Fibroblast of the conjunctiva (primary cell): Measurements from ENCODE around the gene DRAM1.
"Not testable (repeated sequence)": the region's sequence is repeated elsewhere in the genome, so short reads cannot be mapped to it uniquely, and the experiment has no call there.

Source experiments
- DNase-seq: peaks from one replicate; pipeline ENCODE4 v3.0.0-alpha.2; 2010; ENCODE audit warnings: low read depth

Gene DRAM1

GRCh38 chr12:101906226-101906625 lies 28.8 kb downstream of the DRAM1 start:
- DNase-seq = no peak

GRCh38 chr12:101908395-101908794 lies 31.0 kb downstream of the DRAM1 start:
- no peak for DNase-seq

DNA sequence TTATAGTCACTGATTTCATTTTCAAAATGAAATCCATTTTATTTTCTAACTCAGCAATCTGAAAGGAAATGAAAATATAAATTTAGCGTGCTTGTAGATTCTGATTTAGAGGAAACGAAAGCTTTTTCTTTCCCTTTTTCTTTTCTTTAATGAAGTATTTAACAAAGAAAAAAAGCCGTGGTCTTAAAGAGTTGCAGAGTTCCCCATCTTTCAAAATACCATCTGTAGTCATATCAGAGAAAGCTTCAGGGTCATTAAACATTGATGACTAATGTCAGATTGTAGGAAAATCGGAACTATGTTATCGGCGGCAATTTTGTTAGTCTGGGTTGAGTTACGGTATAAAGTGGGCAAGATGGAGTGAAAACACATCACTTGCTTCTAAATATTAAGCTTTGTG lies 32.3 kb downstream of the DRAM1 start:
- no peak for DNase-seq

DNA sequence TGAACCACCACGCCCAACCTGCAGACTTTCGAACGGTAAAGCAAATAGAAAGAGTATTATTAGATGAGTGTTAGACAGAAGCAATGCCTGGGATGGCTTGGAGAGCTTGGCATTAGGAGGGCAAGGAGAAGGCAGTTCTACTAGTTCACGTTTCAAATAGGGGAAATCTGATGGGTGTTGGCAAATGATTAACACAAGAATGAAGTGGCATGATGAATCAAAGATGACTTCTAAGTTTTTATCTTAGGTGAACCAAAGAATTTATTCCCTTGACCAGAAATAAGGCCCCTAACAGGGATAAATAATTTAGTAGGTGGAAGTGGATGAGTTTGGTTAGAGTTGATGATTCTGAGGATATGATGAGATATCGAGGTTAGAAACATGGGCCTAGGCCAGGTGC lies 38.5 kb downstream of the DRAM1 start:
- DNase-seq = no peak

- DNase-seq = not testable (repeated sequence)
Measured at GRCh38 chr12:101918805-101919204, 41.4 kb downstream of the DRAM1 start.

- DNase-seq = no peak
Measured at GRCh38 chr12:101919447-101919846, 42.1 kb downstream of the DRAM1 start.

DNA sequence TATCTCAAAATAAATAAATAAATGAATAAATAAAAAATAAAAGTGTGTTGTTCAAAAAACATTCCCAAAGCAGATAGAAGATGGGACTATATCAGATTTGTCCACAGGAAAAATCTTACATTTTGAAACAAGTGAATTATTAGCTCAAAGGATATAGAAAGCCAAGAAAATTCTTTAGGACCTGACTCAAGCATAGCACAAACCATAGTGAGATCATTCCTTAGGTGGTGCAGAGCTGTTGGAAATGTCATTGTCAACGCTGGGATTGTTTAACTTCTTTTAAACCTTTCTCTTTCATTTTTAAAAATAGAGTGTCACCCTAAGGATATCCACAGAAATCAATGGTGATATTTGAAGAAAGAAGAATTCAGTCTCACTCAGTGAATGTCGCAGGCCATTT lies 43.5 kb downstream of the DRAM1 start:
- no peak for DNase-seq

DNA sequence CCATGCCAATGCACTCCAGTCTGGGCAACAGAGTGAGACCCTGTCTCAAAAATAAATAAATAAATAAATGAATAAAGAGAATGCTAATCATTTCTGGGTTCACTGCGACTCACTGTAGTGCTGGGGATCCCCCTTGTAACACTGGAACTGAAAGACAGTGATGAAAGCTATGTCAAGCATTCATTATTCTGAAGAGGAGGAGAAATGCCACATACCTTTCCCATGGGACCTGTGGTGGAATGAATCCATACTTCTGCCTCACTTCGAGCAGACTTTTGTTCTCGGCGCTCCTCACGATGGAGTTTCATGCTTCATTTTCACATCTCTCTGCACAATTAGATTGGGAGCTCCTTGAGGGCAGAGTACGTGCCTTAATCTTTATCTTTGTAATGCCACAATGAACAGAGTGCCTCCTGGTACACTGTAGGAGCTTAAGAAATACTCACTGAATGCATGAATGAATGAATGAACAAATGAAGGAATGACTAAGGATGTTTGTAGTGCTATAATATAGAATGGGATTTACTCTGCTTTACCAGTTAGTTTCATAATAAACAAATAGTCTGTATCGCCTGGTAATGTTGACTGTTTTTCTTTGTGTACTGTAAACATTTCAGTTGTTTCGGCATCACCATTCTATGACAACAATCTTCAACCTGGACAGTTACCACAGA lies 45.8 kb downstream of the DRAM1 start:
- no peak for DNase-seq

GRCh38 chr12:101924618-101925017 lies 47.2 kb downstream of the DRAM1 start:
- no peak for DNase-seq

GRCh38 chr12:101925361-101925760 lies 48.0 kb downstream of the DRAM1 start:
- peak; percentile 83 for DNase-seq

DNA sequence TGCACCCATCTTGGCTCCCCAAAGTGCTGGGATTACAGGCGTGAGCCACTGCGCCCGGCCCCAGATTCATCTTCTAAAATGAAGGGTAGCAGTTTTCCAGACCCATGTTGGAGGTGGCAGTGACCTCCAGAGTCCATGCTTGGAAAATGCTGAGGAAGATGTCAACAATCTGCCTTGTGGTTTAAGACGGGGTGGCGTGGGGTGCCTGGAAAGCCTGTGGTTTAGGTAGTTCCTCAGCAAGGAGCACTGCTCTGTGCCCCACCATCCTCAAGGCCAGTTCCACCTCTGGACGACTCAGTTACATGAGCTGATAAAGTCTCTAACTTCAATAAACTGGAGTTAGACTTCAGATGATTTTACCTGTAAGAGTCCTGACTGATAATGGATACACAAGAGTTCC lies 48.6 kb downstream of the DRAM1 start:
- no peak for DNase-seq

DNA sequence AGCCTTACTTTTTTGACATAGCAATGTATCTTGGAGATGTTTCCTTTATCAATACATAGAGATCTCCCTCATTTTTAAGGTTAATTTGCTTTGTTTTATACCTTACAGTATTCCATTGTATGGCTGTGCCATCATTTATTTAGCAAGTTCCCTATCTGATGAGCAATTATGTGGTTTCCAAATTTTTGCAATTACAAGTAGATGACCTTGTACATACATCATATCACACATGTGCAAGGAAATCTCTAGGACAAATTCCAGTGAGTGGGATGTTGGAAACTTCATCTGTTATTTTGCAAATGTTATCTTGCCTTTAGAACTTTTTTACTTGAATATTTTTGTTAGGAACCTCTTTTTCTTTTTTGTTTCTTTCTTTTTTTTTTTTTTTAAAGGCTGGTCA lies 49.7 kb downstream of the DRAM1 start:
- DNase-seq = no peak

GRCh38 chr12:101927999-101928398 lies 50.6 kb downstream of the DRAM1 start:
- DNase-seq = no peak

DNA sequence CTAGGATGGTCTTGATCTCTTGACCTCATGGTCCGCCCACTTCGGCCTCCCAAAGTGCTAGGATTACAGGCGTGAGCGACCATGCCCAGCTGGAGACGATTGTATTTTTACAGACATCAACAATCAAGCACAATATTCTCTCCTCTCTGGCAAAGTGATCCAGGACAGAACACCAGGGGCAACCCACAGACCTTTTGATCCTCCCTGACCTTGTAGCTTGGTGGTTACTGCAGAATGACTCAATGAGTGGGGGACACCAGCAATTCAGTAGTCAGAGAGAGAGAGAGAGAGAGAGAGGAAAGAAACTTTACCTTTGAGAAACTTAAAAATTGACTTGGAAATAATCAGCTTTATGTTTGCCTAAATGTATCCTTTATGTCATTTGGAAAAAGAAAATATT lies 51.2 kb downstream of the DRAM1 start:
- DNase-seq = no peak

DNA sequence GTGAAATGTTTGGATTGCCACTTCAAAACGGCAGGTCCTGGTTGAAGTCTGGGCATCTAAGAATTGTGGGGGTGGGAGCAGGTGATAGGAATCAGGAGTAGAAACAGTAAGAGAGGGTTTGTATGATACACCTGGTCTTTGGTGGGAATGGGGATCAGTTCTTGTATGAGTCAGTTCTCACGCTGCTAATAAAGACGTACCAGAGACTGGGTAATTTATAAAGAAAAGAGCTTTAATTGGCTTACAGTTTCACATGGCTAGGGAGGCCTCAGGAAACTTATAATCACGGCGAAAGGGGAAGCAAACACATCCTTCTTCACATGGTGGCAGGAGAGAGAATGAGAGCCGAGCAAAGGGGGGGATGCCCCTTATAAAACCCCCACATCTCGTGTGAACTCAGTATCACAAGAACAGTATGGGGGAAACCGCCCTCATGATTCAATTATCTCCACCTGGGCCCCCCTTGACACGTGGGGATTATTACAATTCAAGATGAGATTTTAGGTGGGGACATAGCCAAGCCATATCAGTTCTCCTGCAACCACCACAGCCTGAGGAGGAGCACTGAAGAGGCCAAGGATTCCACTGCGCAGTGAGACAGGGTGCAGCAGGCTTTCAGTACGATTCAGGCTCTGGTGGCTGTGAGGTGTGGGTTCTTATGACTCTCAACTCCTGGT lies 52.1 kb downstream of the DRAM1 start:
- DNase-seq = no peak

DNA sequence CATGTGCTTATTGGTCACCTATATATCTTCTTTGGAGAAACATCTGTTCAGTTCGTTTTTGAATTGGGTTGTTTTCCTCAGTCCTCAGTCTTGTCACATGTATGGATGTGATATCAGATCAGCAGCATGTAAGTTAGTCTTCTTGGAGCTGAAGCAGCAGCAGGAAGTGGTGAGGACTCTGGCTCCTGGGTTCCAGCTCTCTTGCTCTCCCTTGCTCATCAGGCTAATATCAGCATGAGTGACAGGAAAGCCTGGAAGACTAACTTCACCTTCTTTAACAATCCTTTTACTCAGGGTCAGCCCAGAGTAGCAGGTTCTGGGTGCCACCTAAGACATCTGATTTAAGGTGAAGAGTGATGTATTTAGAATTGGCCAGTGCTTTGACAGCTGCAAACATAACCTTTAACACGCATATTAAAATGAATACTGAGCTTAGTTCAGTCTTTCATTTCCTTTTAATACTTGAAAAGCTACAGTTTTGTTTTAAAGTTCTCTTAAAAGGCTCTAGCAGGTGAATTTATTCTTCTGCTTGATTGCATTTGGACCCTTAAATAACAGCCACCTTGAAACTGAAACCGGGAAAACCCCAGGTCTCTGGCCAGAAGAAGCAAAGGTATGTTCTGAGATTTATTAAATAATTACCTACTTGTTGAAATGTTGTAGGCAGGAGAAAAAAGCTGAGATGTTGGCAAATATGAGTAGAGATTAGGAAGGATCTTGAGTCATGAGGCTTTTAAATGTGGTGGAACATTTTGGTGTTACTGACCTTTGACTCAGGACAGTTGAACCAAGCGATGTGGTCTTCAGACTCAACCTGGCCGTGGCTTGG lies 54.3 kb downstream of the DRAM1 start:
- DNase-seq = no peak

GRCh38 chr12:101933866-101934514 lies 56.6 kb downstream of the DRAM1 start:
- DNase-seq = no peak

DNA sequence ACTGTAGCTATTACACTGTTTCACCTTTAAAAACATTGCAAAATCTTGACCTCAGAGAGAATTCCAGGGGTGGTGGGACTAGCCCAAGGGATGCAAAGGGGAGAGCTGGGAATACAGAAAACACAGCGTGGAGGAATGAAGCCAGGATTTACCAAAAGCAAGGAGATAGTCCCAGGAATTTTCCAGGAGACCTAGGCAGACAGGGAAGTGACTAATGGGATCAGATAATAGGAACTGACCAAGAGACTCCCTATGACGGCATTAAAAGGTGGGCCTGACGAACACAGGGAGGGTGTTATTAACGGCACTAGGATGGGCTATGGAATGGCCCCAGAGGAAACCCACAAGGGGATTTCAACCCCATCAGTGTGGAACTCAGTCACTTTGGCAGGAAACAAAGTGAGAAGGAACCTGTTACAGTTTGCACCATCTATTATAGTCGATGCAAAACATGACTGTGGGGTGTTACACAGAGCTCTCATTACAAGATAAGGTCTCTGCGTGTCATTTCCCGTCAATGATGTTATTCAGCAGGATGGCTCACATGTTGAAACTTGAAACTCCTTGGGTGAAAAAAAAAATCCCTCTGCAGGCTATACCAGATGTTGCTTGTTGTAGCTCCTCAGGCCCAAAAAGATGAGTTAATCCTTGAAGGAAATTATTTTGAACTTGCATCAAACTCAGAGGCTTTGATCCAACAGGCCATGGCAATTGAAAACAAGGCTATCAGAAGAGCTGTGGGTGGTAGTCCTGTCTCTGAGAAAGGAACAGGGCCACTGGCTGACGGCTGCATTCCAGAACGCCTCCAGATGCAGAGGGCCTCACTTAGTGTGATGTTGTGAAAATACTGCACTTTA lies 58.7 kb downstream of the DRAM1 start:
- peak; percentile 86 for DNase-seq

GRCh38 chr12:101939306-101939705 lies 61.9 kb downstream of the DRAM1 start:
- no peak for DNase-seq

DNA sequence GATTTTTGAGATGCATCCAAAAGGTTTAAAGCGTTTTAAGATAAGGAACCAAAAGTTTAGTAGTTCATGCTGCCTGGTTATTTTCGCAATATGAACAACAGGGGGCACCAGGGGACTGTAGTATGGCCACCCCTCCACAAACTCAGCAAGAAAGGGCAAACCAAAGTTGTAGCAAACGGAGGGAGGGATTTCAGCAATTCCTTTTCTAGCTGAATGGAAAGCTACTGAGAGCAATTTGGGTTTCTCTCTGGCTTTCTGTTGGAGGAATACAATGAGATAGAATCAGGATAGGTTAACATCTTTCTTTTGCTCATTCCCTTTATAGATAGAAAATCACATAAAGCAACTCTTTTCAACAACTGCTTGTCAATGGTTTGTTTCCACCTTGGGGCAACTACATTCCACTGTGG lies 62.5 kb downstream of the DRAM1 start:
- peak; percentile 76 for DNase-seq

- DNase-seq = no peak
Measured at GRCh38 chr12:101940400-101940950, 63.1 kb downstream of the DRAM1 start.
